Choroid plexus epithelial cell (primary cell): Measurements from ENCODE around the gene SLMAP.
A peak's percentile ranks its signal among the peaks of the same experiment; 100 is the strongest.
"Not testable (repeated sequence)": the region's sequence is repeated elsewhere in the genome, so short reads cannot be mapped to it uniquely, and the experiment has no call there.

ENCODE experiments used
- DNase-seq: peaks from one replicate; pipeline ENCODE4 v3.0.0-alpha.2; 2010; ENCODE audit warnings: low read depth
- H3K4me3 ChIP-seq: 2 replicates; pipeline ENCODE4 v1.5.1; 2011; ENCODE audit warnings: low read depth, mild to moderate bottlenecking, control low read depth, low read length, moderate library complexity
- TF ChIP-seq, protein P1 (sequence below): conservative IDR thresholded peaks from 2 replicates; pipeline ENCODE4 v1.5.1; 2011; ENCODE audit warnings: low read depth, mild to moderate bottlenecking, control low read depth, inconsistent platforms, low read length, moderate library complexity

Gene SLMAP

GRCh38 chr3:57876632-57877031 lies 120.5 kb downstream of the SLMAP start:
- DNase-seq: no peak
- H3K4me3 ChIP-seq: no peak overlapping the region
- TF ChIP-seq, protein P1, sequence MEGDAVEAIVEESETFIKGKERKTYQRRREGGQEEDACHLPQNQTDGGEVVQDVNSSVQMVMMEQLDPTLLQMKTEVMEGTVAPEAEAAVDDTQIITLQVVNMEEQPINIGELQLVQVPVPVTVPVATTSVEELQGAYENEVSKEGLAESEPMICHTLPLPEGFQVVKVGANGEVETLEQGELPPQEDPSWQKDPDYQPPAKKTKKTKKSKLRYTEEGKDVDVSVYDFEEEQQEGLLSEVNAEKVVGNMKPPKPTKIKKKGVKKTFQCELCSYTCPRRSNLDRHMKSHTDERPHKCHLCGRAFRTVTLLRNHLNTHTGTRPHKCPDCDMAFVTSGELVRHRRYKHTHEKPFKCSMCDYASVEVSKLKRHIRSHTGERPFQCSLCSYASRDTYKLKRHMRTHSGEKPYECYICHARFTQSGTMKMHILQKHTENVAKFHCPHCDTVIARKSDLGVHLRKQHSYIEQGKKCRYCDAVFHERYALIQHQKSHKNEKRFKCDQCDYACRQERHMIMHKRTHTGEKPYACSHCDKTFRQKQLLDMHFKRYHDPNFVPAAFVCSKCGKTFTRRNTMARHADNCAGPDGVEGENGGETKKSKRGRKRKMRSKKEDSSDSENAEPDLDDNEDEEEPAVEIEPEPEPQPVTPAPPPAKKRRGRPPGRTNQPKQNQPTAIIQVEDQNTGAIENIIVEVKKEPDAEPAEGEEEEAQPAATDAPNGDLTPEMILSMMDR: no peak

- H3K4me3 ChIP-seq: no peak overlapping the region
- DNase-seq: peak; percentile 84
These were observed 121.0 kb downstream of the SLMAP start for GRCh38 chr3:57877116-57877515.

GRCh38 chr3:57884436-57884835 lies 128.3 kb downstream of the SLMAP start:
- H3K4me3 ChIP-seq, DNase-seq: not testable (repeated sequence)

More at GRCh38 chr3:57877116-57877515, 121.0 kb downstream of the SLMAP start:
- TF ChIP-seq, protein P1: no peak

DNA sequence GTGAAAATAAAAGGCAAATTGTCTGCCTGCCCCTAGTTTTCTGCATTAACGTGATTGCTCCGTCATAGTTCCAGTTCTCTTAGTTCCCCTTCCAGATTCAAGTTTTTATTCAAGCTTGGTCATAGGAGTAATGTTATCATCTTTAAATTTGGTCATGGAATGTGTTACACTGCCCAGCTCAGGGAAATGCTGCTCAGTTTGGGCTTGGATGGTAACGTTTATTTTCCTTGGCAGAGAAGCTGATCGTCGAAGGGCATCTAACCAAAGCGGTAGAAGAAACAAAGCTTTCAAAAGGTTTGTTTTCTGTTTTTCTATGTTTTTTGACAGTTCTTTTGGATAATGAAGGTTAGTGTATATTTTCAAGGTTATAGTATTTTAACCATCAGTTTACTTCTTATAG lies 133.7 kb downstream of the SLMAP start:
- DNase-seq: no peak
- H3K4me3 ChIP-seq: no peak overlapping the region
- TF ChIP-seq, protein P1: no peak

GRCh38 chr3:57890874-57891273 lies 134.8 kb downstream of the SLMAP start:
- TF ChIP-seq, protein P1: no peak
- DNase-seq: peak; percentile 53
- H3K4me3 ChIP-seq: no peak overlapping the region

DNA sequence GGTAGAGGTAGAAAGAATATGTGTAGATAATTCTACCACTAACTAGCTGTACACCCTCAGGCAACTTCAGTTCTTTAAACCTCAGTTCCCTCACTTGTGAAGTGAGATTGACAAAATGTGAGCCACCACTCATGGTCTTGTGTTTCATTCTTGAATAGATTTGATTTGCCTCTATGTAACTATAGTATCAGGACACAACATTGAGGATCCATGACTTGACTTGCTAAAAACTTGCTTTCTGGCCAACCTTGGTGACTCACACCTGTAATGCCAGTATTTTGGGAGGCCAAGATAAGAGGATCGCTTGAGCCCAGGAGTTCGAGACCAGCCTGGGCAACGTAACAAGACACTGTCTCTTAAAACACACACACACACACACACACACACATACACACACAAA lies 136.3 kb downstream of the SLMAP start:
- DNase-seq: peak; percentile 13
- no peak overlapping the region for H3K4me3 ChIP-seq
- TF ChIP-seq, protein P1: no peak

- H3K4me3 ChIP-seq: no peak overlapping the region
- DNase-seq: no peak
- TF ChIP-seq, protein P1: no peak
These were observed 137.0 kb downstream of the SLMAP start for GRCh38 chr3:57893156-57893555.

DNA sequence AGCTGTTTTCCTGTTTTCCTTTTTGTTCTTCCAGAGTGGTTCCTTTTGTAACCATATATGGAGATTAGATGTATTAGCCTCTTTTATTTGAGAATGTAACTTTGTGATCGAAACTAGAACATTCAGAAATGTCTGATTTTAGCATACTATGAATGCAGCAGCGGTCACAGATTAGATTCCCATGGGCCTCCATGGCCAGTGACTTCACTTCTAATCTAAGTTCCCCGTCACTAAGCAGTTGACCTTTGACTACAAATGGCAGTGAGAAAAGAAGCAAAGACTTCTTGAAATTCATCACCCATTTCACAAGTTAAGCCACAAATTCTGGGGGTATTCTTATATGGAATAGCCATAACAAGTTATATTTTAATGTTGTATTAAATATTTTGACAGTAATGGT lies 137.6 kb downstream of the SLMAP start:
- H3K4me3 ChIP-seq: no peak overlapping the region
- TF ChIP-seq, protein P1: no peak
- no peak for DNase-seq
